ENCODE measurements around the gene POLE.
A peak's percentile ranks its signal among the peaks of the same experiment; 100 is the strongest.

Gene POLE

DNA sequence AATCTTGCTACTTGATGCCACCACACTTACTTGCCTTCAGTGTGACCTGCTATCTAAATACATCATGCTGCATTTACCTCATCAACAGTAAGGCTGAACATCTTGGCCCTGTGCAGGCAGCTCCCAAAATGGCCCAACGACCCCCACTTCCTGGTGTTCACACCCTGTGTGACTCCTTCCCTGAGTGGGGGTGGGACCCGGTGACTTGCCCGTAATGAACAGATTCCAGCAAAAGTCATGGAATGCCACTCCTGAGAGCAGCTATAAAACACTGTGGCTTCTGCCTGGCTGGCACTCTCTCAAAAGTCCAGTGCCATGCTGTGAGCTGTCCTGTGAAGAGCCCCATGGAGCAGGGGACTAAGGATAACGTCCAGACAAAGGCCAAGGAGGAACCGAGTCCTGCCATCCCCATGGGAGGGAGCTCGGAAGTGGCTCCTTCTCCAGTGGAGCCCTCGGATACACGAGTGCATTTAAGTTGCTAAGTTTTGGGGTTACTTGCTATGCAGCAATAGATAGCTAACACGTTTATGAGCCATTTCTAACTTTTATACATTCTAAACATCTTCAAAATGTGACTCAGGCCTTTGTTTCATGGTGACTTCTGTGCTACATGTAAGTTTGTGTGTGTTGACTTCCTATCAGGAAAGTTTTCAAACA lies 35.6 kb downstream of the POLE start:
- no peak for DNase-seq (ENCODE audit: low spot score)

DNA sequence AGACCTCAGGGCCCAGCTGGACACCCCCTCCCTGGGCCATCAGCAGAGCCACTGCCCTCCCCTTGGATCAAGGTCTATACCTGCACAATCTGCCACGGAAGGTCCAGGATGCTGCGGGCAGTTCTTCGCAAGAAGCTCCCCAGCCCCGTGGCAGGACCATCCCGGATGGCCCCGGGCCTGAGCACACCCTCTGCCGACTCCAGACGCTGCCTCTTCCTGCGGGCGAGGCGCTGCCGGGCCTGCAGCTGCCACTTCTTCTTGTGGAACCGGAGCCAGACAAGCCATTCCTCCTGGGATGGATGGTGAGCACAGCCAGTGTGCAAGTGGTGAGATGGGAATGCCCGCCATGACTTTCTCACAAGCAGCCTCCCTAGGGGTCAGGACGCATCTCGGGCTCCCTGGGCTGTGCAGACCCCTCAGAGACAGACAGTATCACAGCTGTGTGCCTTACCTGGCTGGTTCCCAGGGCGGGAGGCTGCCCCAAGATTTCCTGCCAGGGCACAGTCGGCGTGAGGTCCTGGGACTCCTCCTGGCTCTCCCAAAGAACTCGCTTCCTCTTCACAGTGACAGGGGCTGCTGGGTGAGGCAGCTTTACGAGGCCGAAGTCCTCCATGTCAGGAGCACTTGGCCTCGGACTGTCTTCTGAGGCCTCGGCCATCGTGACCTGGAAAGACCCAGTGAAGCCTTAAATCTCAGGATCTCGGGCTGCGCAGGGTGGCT lies 37.8 kb downstream of the POLE start:
- DNase-seq (ENCODE audit: low spot score) = no peak

DNA sequence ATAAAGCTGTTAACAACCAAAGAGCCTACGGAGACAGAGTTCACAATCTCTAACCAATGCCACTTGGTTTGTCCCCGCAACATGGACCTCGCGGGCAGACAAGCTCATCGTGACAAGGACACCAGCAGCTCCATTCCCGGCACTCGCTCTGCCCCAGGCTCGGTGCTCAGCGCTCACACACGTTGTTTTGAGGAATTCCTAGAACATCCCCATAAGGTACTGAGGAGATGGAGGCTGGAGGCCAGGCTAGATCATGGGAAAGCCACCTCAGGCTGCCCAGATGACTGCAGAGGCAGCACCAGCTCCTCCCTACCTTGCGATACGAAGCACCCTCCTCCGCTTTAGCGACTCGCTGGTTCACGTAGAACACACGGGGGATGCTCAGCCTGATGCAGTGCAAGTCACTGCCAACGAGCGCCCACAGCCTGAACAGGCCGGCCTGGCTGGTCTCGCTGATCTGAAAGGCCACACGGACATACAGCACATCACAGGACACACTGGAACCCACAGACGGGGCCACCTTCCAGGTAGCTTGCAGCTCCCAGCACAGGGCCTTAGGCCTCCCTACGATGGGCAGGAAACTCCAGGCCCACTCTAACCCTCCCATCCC lies 38.4 kb downstream of the POLE start:
- no peak for DNase-seq (ENCODE audit: low spot score)

DNA sequence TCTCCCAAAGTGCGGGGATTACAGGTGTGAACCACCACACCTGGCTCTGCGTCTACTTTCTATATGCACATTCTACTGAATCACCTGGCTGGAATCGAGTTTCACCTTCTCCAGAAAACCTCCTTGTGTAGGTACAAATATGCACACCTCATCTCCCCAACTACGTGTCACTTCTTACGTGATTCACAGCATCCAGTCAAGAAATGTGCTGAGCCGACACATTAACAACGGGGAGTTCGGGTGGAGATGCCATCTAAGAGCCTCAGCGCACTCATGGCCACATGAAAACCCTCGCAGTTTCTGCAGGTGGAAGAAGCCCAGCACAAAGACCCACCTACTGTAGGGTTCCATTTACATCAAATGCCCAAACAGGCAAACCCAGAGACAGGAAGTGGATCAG lies 39.3 kb downstream of the POLE start:
- no peak for DNase-seq (ENCODE audit: low spot score)

DNA sequence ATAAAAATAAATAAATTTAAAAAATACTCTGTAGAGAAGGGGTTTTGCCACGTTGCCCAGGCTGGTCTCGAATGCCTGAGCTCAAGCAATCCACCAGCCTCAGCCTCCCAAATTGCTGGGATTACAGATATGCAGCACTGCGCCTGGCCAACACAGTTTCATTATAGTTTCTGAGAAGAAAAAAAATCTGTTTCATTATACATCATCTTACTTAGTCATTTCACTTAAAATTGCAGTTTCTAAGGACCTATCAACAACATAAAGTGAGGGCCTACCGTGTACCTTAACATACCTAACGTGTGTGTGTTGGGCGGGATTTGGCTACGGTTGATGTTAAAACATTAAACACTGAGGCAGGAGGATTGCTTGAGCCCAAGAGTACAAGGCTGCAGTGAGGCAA lies 40.3 kb downstream of the POLE start:
- no peak for DNase-seq (ENCODE audit: low spot score)

DNA sequence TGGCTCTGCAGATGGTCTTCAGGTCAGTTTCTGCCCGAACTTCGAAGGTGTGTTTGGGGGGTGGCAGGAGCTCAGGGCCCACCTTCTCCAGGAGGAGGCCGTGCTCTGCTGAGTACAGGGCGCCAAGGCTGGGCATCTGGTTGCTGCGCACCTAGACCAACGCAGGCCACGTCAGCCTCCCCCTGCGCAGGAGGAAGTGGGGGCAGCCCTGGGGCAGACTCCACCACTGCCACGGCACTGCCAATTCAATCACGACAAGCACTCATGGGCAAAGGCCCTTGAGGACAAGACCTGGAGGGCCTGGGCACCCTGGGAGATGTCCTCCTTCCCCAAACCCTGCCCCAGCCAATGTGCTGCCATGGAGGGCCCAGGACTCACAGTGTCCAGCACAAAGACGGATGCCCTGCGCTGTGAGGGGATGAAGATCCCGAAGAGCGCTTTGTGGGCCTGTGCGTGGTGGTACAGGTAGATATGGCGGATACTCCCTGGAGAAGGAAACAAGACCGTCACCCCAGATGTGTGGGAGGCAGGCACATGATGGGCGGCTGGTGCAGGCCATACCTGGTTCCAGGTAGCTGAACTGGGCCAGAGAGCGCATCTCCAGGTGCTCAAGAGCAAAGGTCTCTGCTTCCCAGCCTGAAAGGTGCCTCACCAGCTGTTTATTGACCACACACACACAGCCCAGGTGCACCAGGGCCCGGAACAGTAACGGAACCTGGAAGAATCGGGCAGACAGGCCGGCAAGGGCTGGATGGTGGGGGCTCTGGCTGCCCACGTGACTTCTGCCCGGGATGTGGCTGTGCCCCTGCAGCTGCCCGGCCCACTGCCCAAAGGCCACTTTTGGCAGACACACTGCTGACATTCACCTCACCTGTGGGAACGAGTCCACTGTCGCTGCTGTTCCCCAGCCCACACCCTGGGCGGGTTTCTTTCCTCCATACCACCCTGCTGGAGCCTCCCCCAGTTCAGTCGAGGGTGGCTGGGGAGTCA lies 44.0 kb downstream of the POLE start:
- no peak for DNase-seq (ENCODE audit: low spot score)

DNA sequence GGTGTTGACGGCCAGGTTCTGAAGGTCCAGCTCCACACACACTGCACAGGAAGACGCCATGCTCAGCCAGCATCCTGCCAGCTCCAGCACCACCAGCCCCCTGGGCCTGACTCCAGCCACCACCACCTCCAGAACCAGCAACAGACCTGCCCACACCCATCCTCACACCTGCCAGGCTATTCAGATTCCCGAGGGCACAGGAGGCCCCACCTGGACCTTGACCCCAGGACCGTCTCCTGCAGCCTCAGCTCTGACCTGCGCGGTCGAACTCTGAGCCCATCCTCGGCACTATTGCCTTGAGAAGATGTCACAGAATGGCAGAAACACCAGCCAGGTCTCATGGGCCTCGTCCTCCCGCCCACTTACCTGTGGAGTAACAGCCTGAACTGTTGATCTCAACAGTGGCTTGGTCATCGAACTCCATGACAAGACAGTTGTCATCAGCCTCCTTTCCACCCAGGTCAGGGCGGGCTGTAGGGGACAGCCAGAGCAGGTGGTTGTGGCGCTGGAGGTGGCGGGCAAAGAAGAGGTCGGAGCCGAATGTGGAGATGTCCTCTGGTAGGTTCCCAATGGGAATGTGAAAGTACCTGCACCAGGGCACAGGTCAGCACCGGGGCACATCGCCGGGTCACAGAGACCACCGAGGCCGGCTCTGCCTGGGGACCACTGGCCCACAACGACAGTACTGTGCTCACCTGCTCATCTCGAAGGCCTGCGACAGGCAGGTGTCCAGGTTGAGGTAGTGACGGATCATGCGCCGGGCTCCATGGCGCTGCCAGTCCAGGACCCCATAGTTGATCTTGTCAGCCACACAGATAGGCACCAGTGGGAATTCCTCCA lies 45.1 kb downstream of the POLE start:
- DNase-seq (ENCODE audit: low spot score) = no peak

DNA sequence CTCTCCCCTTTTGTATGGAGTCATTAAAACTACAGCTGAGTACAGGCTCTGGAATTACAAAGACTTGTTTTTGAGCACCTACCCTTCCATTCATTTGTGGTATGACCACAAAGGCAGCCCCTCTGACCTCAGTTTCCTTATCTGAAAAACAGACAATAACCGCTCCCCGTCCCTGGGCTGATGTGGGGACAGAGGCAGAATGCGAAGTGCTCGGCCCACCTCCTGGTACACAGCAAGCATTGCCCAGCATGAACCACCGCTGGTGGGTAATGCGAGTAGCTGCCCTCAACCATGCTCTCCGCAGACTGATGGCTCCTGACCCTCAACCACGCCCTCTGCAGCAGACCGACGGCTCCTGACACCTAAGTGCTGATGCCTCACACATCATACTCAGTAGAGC lies 46.2 kb downstream of the POLE start:
- no peak for DNase-seq (ENCODE audit: low spot score)

DNA sequence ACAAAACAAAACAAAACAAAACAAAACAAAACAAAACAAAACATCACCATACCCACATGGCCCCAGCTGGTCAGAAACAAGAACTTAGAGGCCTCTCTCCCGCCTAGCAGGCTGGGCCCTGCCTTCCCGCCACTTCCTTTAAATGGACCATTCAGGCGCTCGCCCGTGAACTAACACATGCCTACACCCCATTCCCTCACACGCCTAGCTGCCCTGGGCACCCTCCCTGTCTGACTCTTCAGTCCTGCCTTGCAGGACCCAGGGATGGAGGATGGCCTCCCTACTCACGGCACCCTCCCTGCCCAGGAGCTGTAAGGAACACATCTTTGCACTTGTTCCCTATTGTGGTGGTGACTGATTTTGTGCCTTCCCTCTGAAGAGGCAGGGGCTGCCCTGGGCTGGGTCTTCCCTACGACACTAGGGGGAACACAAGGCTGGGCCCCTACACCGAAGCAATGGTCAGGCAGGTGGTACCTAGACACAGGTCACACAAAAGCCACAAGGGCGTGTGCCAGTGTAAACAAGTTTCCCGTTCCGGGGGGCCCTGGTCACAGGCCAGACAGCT lies 47.1 kb downstream of the POLE start:
- no peak for DNase-seq (ENCODE audit: low spot score)

DNA sequence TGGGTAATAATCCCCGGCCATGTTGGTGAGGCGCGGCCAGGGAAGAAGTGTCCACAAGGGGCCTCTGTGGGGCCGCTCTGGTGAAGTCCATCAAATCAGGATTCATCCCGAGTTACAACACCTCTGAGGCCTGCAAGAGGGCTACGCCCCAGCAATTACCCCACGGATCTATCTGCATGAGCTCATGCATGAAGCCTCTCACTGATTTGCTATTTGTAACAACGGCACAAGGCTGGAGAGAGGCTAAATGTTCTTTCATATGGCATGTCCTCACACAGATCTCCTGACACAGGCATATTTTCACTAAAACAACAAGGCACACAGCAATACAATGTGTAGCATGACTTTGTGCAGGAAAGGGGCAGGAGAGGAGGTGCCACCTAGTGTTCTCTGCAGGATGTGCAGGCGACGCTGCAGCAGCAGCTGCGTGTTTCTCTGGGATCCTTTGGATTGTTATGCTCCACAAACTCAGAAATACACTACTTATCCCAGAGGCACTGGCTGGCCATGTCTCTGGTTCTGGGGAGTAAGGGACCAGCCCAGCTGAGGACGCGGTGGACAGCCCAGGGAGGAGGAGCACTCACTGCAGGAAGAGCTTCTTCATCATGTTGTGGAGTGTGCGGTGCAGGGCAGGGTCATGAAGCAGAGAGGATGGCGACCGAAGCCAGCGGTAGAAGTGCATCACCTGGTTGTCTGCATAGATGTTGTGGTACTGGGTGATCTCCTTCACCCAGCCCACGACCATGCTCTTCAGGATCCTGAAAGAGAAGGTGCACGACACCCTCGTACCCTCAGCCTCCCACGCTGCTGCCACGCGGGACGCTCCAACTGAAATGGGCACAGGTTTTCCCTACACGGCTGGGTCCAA lies 48.4 kb downstream of the POLE start:
- peak; percentile 88 for DNase-seq (ENCODE audit: low spot score)

DNA sequence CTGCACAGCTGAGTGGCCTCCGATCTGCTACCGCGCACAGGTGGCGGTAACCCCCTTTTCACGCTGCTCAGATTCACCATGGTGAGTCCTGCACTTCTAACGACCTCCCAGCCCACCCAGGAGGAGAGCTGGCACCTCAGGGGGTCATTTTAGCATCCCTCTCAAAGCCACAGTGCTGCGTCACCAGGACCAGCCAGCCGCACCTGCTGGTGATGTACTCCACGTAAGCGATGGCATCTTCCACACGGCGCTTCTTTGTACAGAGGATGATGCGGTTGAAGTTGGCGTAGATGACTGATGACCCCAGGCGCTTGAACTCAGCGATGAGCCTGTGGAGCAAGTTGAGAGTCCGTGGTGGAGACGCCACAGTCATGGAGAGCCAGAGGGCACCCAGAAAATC lies 49.3 kb downstream of the POLE start:
- no peak for DNase-seq (ENCODE audit: low spot score)

DNA sequence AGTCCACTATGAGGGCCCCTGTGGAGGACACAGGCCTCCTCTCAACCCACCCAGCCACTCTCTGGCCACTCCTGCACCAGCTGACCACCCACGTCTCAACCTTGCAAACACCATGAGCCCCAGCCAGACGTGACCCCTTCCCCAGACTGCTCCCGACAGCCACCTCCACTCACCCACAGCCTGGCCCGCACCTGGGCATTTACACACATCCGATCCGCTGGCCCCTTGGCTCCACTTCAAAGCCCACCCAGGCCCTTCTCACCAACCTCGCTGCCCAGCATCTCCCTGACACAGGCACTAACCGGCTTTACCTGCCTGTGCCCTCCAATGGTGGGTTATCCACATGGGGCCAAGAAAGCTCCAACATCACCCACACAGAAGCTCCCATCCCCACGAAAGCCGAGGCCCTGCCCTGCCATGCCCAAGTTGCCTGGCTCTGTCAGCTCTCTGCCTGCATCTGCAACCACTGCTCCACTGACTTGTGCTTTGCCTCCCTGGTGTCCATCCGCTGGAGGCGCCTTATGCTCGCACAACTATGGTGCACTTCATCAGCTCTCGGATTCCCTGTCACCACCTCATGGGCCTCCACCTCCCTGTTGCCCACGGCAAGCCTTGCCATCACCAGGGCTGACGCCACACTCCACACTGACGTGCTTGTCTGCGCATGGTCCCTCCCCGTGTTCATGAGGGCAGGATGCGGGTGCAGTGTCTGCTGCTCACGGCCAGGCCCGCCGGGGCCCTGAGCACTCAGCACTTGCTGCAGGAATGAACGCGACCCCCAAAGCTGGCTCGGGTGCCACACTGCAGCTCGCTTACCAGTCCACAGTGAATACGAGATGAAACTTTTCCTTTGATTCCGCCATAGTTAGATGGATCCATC lies 51.8 kb downstream of the POLE start:
- DNase-seq (ENCODE audit: low spot score) = no peak

DNA sequence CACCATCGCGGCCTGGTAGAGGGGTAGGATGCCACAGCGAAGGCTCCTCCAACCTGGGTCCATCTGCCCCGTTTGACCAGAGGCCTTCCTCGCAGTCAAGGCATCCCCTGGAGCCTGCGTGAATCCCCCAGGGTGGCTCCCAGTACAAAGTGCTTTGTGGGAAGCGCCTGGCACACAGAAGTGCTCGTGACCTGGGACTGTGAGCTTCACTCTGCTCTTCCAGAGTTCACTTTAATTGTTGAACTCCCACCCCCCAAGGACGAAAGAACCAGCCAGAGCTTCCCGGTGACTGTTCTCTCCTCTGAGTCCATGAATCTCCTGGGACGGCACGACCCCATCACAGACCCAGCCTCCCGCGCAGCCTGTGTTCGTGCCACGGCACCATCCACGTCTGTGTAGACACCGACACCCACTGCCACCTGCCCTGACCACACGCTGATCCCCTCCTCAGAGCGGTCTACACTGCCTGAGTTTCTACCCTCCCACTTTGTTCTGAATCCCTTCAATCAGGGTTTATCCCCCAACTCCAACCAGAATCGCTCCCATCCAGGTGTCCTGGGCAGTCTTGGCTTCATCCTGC lies 52.6 kb downstream of the POLE start:
- no peak for DNase-seq (ENCODE audit: low spot score)

DNA sequence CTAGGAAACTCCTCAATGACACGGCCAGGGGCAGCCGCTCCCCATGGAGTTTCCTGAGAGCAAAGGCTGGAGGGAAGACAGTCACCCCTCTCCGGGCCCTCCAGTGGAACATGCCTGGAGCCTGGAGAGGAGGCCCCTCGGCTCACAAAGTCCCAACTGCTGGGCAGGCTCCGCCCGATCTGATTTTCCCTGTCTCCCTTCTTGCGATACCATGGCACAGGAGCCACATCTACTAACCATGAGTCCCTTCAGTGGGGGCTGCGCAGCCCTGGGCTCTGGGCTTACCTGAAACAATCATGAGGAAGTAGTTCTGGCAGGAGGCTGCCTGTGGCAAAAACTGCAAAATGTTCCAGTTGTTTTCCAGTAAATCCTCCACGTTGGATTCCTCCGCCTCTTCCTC lies 53.2 kb downstream of the POLE start:
- DNase-seq (ENCODE audit: low spot score) = no peak

DNA sequence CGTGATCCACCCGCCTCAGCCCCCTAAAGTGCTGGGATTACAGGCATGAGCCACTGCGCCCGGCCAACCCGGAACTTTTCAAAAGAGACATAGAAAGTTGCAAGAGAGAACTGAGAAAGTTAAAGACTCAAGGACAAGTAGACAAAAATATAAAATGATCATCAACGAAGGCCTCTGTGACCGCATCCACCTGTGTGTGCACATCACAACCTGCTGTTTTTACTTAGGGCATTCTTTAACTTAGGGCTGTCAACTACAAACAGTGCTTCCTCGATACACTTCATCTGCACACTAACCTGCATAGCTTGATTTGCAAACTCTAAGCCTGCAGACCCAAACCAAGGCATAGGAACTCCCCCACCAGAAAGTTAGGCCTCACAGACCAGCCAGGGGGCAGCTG lies 53.7 kb downstream of the POLE start:
- DNase-seq (ENCODE audit: low spot score) = no peak

DNA sequence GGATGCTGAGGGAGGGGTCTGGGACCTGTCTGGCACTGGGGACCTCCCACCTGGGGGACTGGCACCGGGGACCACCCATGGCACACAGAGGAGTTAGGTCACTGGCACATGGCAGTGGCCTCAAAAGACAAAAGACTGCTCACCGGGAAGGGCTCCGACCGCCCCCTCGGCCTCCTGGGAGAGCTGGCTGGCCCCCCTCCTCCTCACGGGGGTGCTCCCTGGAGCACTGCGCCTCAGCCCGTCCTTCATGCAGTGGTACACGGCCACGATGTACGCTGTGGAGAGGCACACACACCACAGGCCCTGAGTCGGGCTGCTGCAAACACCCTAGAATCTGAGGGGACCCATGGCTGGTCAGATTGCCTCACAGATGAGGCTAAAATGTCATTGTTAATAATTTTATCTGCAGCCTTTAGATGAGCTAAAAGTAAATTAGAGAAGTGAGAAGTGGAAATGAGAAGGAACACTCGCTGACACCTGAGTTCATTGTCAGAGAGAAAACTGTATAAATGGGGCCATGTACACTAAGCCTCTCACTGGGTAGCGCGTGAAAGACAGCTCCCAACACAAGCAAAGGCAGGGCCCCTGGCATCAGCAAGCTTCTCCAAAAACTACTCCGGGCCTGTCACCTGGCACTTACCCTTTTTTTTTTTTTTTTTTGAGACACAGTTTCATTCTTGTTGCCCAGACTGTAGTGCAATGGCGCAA lies 54.5 kb downstream of the POLE start:
- no peak for DNase-seq (ENCODE audit: low spot score)

DNA sequence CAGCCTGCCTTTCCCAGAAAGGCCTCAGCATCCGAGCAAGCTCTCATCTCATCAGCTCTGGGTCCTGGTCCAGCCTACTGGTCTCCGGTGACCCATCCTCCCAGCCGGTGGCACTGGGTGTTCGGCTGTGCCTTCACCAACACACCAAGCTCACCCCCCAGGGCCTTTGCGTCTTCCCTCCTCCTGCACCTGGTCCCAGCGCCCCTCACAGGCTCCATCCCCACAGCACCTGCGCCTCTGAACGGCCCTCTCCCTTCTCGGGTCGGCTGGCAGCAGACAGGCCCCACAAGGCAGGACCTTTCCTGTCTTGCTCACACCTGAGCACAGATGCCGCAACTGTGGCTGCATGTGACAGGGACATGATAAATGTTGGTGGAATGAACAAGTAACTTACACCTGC lies 55.5 kb downstream of the POLE start:
- DNase-seq (ENCODE audit: low spot score) = no peak

DNA sequence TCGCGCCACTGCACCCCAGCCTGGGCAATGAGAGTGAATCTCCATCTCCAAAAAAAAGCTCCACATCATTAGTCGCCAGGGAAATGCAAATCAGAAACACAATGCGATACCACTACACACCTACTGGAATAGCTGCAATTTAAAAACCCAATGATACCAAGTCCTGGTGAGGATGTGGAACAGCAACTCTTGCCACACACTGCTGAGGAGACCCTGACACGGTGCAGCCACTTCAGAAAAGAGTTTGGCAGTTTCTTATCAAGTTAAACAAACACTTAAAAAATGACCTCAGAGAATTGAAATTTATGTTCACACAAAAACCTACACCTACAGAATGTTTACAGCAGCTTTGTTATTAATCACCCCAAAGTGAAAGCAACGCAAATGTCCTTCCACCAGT lies 56.5 kb downstream of the POLE start:
- no peak for DNase-seq (ENCODE audit: low spot score)
